HCT116 (cell line): Measurements from ENCODE around the gene STAMBPL1. TPM values are rescaled to one million over a fixed set of nuclear protein-coding genes. Genes with fewer than 3 reads are reported as not detected.

Experiments
- ATAC-seq: fragments of 200-7000 bp; cut with Tn5 transposase; 2 replicates; pipeline ENCODE4 v1.9.1; 2020; ENCODE audit warnings: mild to moderate bottlenecking, moderate library complexity
- BruUV-seq: library from RNA; stranded (reverse); fragments of 400-500 nt; replicated peaks from 2 replicates; lab custom pipeline; 2021; lab: Mats Ljungman, UMichigan
- CTCF ChIA-PET: fragments of 300-600 bp; sonication (Branson Sonifier 250); formaldehyde crosslinking; loops from one replicate; lab custom pipeline; 2021; ENCODE audit warnings: antibody characterized with exemption; lab: Charles Lee
- POLR2A ChIA-PET: fragments of 300-600, 350-600 bp; sonication (Branson Sonifier 250); formaldehyde crosslinking; loops from one replicate; lab custom pipeline; 2021; ENCODE audit warnings: antibody characterized with exemption; lab: Charles Lee
- RAD21 ChIA-PET, 2 experiments: fragments of 300-600 bp; sonication (Branson Sonifier 250); formaldehyde crosslinking; loops; one replicate each; lab custom pipeline; 2023; ENCODE audit warnings: low total read pairs in 2 of 2; ENCODE audit not compliant: uncharacterized antibody in 2 of 2, unreplicated experiment in 2 of 2, low non-redundant PET in 1 of 2; lab: Charles Lee
- DNase-seq: peaks from one replicate; pipeline ENCODE4 v3.0.0-alpha.2; 2010; ENCODE audit warnings: low read depth, low spot score
- H2AFZ ChIP-seq: fragments of 200-600 bp; shearing (Covaris generic), sonication (generic); 2 replicates; pipeline ENCODE4 v1.6.1; 2017; ENCODE audit warnings: low read depth, mixed run types, mixed read lengths, antibody characterized with exemption, low read length; ENCODE audit not compliant: poor library complexity, severe bottlenecking
- H3K27ac ChIP-seq: 2 replicates; pipeline ENCODE4 v1.5.1; 2012; ENCODE audit warnings: low read depth, low read length
- H3K27me3 ChIP-seq: fragments of 200-600 bp; sonication (generic); 2 replicates; pipeline ENCODE4 v1.6.1; 2016; ENCODE audit warnings: mixed run types, low read length, mixed read lengths; ENCODE audit not compliant: insufficient read depth
- H3K36me3 ChIP-seq, 2 experiments: fragments of 200-500 bp in 1 of 2; fragments of 200-600 bp in 1 of 2; sonication (Bioruptor generic) in 1 of 2; sonication (generic) in 1 of 2; 2 replicates each; pipeline versions ENCODE4 v1.5.1 to v1.6.1; 2014 to 2016; ENCODE audit warnings: low read length in 2 of 2, inconsistent platforms in 1 of 2, mixed read lengths in 1 of 2, mixed run types in 1 of 2; ENCODE audit not compliant: insufficient read depth in 2 of 2, control insufficient read depth in 1 of 2
- H3K4me1 ChIP-seq, 2 experiments: fragments of 200-600 bp in 1 of 2; sonication (generic) in 1 of 2; 2 replicates each; pipeline versions ENCODE4 v1.5.1 to v1.6.1; 2012 to 2017; ENCODE audit warnings: low read length in 2 of 2, inconsistent platforms in 1 of 2, mild to moderate bottlenecking in 1 of 2, mixed read lengths in 1 of 2, mixed run types in 1 of 2, moderate library complexity in 1 of 2; ENCODE audit not compliant: insufficient read depth in 2 of 2, control insufficient read depth in 1 of 2
- H3K4me2 ChIP-seq: fragments of 200-600 bp; sonication (generic); 2 replicates; pipeline ENCODE4 v1.6.1; 2017; ENCODE audit warnings: mixed run types, low read length, mixed read lengths
- H3K4me3 ChIP-seq, 2 experiments: fragments of 200-600 bp in 1 of 2; sonication (generic) in 1 of 2; replicated peaks in 1 of 2; 2 replicates each; pipeline ENCODE4 v1.5.1; 2011 to 2016; ENCODE audit warnings: low read length in 2 of 2, control low read depth in 1 of 2, low read depth in 1 of 2, mild to moderate bottlenecking in 1 of 2, mixed read lengths in 1 of 2, mixed run types in 1 of 2
- H3K79me2 ChIP-seq: fragments of 200-600 bp; sonication (generic); 2 replicates; pipeline ENCODE4 v1.6.1; 2017; ENCODE audit warnings: mild to moderate bottlenecking, mixed run types, low read length, moderate library complexity, mixed read lengths; ENCODE audit not compliant: insufficient read depth
- H3K9ac ChIP-seq: fragments of 200-600 bp; sonication (generic); 2 replicates; pipeline ENCODE4 v1.6.1; 2016; ENCODE audit warnings: low read length, mixed read lengths
- H3K9me2 ChIP-seq: fragments of 200-600 bp; sonication (generic), shearing (Covaris generic); 2 replicates; pipeline ENCODE4 v1.6.1; 2017; ENCODE audit warnings: mixed run types, mild to moderate bottlenecking, moderate library complexity; ENCODE audit not compliant: insufficient read depth
- H3K9me3 ChIP-seq, 2 experiments: fragments of 200-500 bp in 1 of 2; fragments of 200-600 bp in 1 of 2; sonication (Bioruptor generic) in 1 of 2; sonication (generic) in 1 of 2; 2 replicates each; pipeline ENCODE4 v1.6.1; 2014 to 2017; ENCODE audit warnings: low read length in 2 of 2, mixed read lengths in 2 of 2, inconsistent platforms in 1 of 2, low read depth in 1 of 2, mild to moderate bottlenecking in 1 of 2, mixed run types in 1 of 2, moderate library complexity in 1 of 2; ENCODE audit not compliant: control insufficient read depth in 1 of 2, insufficient read depth in 1 of 2
- H4K20me1 ChIP-seq: fragments of 200-600 bp; sonication (generic), shearing (Covaris generic); 2 replicates; pipeline ENCODE4 v1.6.1; 2017; ENCODE audit warnings: mixed run types, mild to moderate bottlenecking, moderate library complexity; ENCODE audit not compliant: insufficient read depth
- CEBPB ChIP-seq: IDR thresholded peaks from 2 replicates; pipeline ENCODE4 v1.6.1; 2012; ENCODE audit warnings: low read depth
- CTCF ChIP-seq, 3 experiments: fragments of 200-600 bp in 1 of 3; sonication (generic) in 1 of 3; IDR thresholded peaks in 2 of 3; conservative IDR thresholded peaks in 1 of 3; 2 replicates each; pipeline ENCODE4 v1.5.1; 2012 to 2017; ENCODE audit warnings: low read depth in 2 of 3, low read length in 2 of 3, antibody characterized with exemption in 1 of 3, borderline replicate concordance in 1 of 3, control low read depth in 1 of 3, mild to moderate bottlenecking in 1 of 3, mixed read lengths in 1 of 3, mixed run types in 1 of 3, moderate library complexity in 1 of 3; ENCODE audit not compliant: insufficient read depth in 1 of 3
- ELF1 ChIP-seq: IDR thresholded peaks from 2 replicates; pipeline ENCODE4 v1.6.1; 2012; ENCODE audit warnings: low read depth, borderline replicate concordance
- FOSL1 ChIP-seq: IDR thresholded peaks from 2 replicates; pipeline ENCODE4 v1.6.1; 2012; ENCODE audit warnings: low read depth
- MAX ChIP-seq: IDR thresholded peaks from 2 replicates; pipeline ENCODE4 v1.6.1; 2012
- POLR2AphosphoS5 ChIP-seq: IDR thresholded peaks from 2 replicates; pipeline ENCODE4 v1.6.1; 2011; ENCODE audit warnings: mild to moderate bottlenecking, low read depth, low read length, moderate library complexity
- REST ChIP-seq: IDR thresholded peaks from 2 replicates; pipeline ENCODE4 v1.6.1; 2012; ENCODE audit warnings: low read depth
- SIN3A ChIP-seq: IDR thresholded peaks from 2 replicates; pipeline ENCODE4 v1.6.1; 2012; ENCODE audit warnings: low read depth
- SRF ChIP-seq: IDR thresholded peaks from 2 replicates; pipeline ENCODE4 v1.6.1; 2012; ENCODE audit warnings: low read depth
- TCF7L2 ChIP-seq: IDR thresholded peaks from 2 replicates; pipeline ENCODE4 v1.7.0; 2011; ENCODE audit warnings: borderline replicate concordance, inconsistent platforms; ENCODE audit not compliant: insufficient read depth, insufficient read length; ENCODE audit errors: extremely low read depth
- YY1 ChIP-seq: IDR thresholded peaks from 2 replicates; pipeline ENCODE4 v1.6.1; 2011; ENCODE audit warnings: low read length, low read depth, moderate library complexity, mild to moderate bottlenecking; ENCODE audit not compliant: insufficient replicate concordance; ENCODE audit errors: extremely low read depth
- ZBTB33 ChIP-seq: IDR thresholded peaks from 2 replicates; pipeline ENCODE4 v1.6.1; 2011; ENCODE audit warnings: mild to moderate bottlenecking, low read length, moderate library complexity; ENCODE audit not compliant: insufficient replicate concordance; ENCODE audit errors: extremely low read depth
- ZFX ChIP-seq: fragments of 450-650 bp; IDR thresholded peaks from 2 replicates; pipeline ENCODE4 v1.6.1; 2017
- ZNF274 ChIP-seq: fragments of 200-500 bp; sonication (Bioruptor generic); IDR thresholded peaks from 2 replicates; pipeline ENCODE4 v1.6.1; 2014; ENCODE audit warnings: mild to moderate bottlenecking, low read depth, low read length, inconsistent platforms
- intact Hi-C: fragments of 100-400 bp; cut with micrococcal nuclease; formaldehyde crosslinking; loops from 2 replicates; pipeline ENCODE4 v1.10.0; 2022
- total RNA-seq: library from RNA; stranded (reverse); gene quantifications from one replicate; pipeline ENCODE4 v1.2.1, GENCODE V29; 2021; ENCODE audit not compliant: unreplicated experiment

The STAMBPL1 gene
- total RNA-seq, 1 experiment from 2014 or later: 11.0 TPM

GRCh38 chr10:88938938-88939337 is 58.9 kb downstream of the STAMBPL1 start:
- no peaks in the 10 kb centered on the region for H3K36me3 ChIP-seq
- no peaks in the 10 kb centered on the region for H3K9me3 ChIP-seq
- ChIA-PET RAD21 (no interaction called here), POLR2A (no interaction called here), CTCF (no interaction called here)
- no peak for ATAC-seq
- no peaks in the 10 kb centered on the region for H3K9me2 ChIP-seq
- H4K20me1 ChIP-seq: no peaks in the 10 kb centered on the region
- no peaks in the 10 kb centered on the region for H3K79me2 ChIP-seq
- BruUV-seq: no TSS peak
- H3K4me3 ChIP-seq: no peak overlapping the region
- H2AFZ ChIP-seq: no peak overlapping the region
- H3K4me2 ChIP-seq: no peak overlapping the region
- intact Hi-C loops: no loop called here
- H3K9ac ChIP-seq: no peak overlapping the region
- no peak for TF ChIP-seq ELF1
- TF ChIP-seq TCF7L2: no peak
- no peak for TF ChIP-seq SIN3A
- no peak for TF ChIP-seq ZBTB33
- TF ChIP-seq REST: no peak
- no peak for TF ChIP-seq POLR2AphosphoS5
- no peak for TF ChIP-seq SRF
- no peak for TF ChIP-seq CEBPB
- TF ChIP-seq ZFX: no peak
- TF ChIP-seq FOSL1: no peak
- TF ChIP-seq YY1: no peak
- TF ChIP-seq ZNF274: no peak
- no peak for TF ChIP-seq CTCF (IDR thresholded peaks at IDR 0.05 in 2 of 3, conservative IDR thresholded peaks at IDR 0.05 in 1 of 3; ENCODE audit: borderline replicate concordance in 1 of 3, insufficient read depth in 1 of 3, low read depth in 2 of 3, low read length in 2 of 3)
- no peak for TF ChIP-seq MAX
- DNase-seq: no peak
- no peak overlapping the region for H3K27ac ChIP-seq
- no peaks in the 10 kb centered on the region for H3K27me3 ChIP-seq
- peaks cover 2 to 9% of the 10 kb centered on the region in 2 experiments; a peak in 2 of 4 replicates for H3K4me1 ChIP-seq
